ENCODE results near the gene ARRB1.

ARRB1 gene

GRCh38 chr11:75263944-75264349 is 87.5 kb downstream of the ARRB1 start:
- Histone ChIP-seq H3K4me1 (ENCODE audit: insufficient read depth, poor library complexity, severe bottlenecking) (no peaks in the 10 kb centered on the region), H3K27me3 (ENCODE audit: insufficient read depth, poor library complexity, severe bottlenecking) (no peaks in the 10 kb centered on the region), H3K27ac (ENCODE audit: poor library complexity, severe bottlenecking) (no peak overlapping the region), H3K4me3 (ENCODE audit: severe bottlenecking) (no peak overlapping the region), H3K36me3 (ENCODE audit: low read depth) (no peaks in the 10 kb centered on the region), H3K9me3 (ENCODE audit: severe bottlenecking) (no peaks in the 10 kb centered on the region)
- ATAC-seq (ENCODE audit: low read depth) (peak; percentile 51; the same call in 1 of the 3 replicates), DNase-seq (ENCODE audit: low spot score) (peak; percentile 45)
- TF ChIP-seq CTCF (IDR thresholded peaks at IDR 0.05; ENCODE audit: poor library complexity, severe bottlenecking), result no peak

- Histone ChIP-seq H3K27ac (ENCODE audit: poor library complexity, severe bottlenecking) (no peak overlapping the region), H3K36me3 (ENCODE audit: low read depth) (no peaks in the 10 kb centered on the region), H3K4me1 (ENCODE audit: insufficient read depth, poor library complexity, severe bottlenecking) (no peaks in the 10 kb centered on the region), H3K27me3 (ENCODE audit: insufficient read depth, poor library complexity, severe bottlenecking) (no peaks in the 10 kb centered on the region), H3K4me3 (ENCODE audit: severe bottlenecking) (no peak overlapping the region), H3K9me3 (ENCODE audit: severe bottlenecking) (no peaks in the 10 kb centered on the region)
- DNase-seq (ENCODE audit: low spot score) (peak; percentile 36), ATAC-seq (ENCODE audit: low read depth) (no peak)
- no peak for TF ChIP-seq CTCF (IDR thresholded peaks at IDR 0.05; ENCODE audit: poor library complexity, severe bottlenecking)
Observed at GRCh38 chr11:75262961-75263852, 88.3 kb downstream of the ARRB1 start.

- no peaks in the 10 kb centered on the region for H3K9me3 ChIP-seq (ENCODE audit: severe bottlenecking)
- no peaks in the 10 kb centered on the region for H3K27me3 ChIP-seq (ENCODE audit: insufficient read depth, poor library complexity, severe bottlenecking)
- H3K4me1 ChIP-seq (ENCODE audit: insufficient read depth, poor library complexity, severe bottlenecking), result no peaks in the 10 kb centered on the region
- no peak overlapping the region for H3K4me3 ChIP-seq (ENCODE audit: severe bottlenecking)
- DNase-seq (ENCODE audit: low spot score) (peak; percentile 9), ATAC-seq (ENCODE audit: low read depth) (no peak)
- TF ChIP-seq CTCF (IDR thresholded peaks at IDR 0.05; ENCODE audit: poor library complexity, severe bottlenecking), result no peak
- H3K36me3 ChIP-seq (ENCODE audit: low read depth), result no peaks in the 10 kb centered on the region
- H3K27ac ChIP-seq (ENCODE audit: poor library complexity, severe bottlenecking), result no peak overlapping the region
Observed at GRCh38 chr11:75262436-75262835, 89.0 kb downstream of the ARRB1 start.

- H3K36me3 ChIP-seq (ENCODE audit: low read depth), result no peaks in the 10 kb centered on the region
- no peaks in the 10 kb centered on the region for H3K27me3 ChIP-seq (ENCODE audit: insufficient read depth, poor library complexity, severe bottlenecking)
- H3K4me1 ChIP-seq (ENCODE audit: insufficient read depth, poor library complexity, severe bottlenecking), result no peaks in the 10 kb centered on the region
- H3K4me3 ChIP-seq (ENCODE audit: severe bottlenecking), result no peak overlapping the region
- H3K27ac ChIP-seq (ENCODE audit: poor library complexity, severe bottlenecking), result no peak overlapping the region
- H3K9me3 ChIP-seq (ENCODE audit: severe bottlenecking), result no peaks in the 10 kb centered on the region
- DNase-seq (ENCODE audit: low spot score) (peak; percentile 8), ATAC-seq (ENCODE audit: low read depth) (no peak)
- TF ChIP-seq CTCF (IDR thresholded peaks at IDR 0.05; ENCODE audit: poor library complexity, severe bottlenecking), result no peak
Observed at GRCh38 chr11:75261902-75262361, 89.5 kb downstream of the ARRB1 start.
